HG02759 (cell line): ENCODE results near the gene RBM47.
"Not testable (repeated sequence)": the region's sequence is repeated elsewhere in the genome, so short reads cannot be mapped to it uniquely, and the experiment has no call there.

Experiments
- ATAC-seq: cut with Tn5 transposase; IDR thresholded peaks from one replicate; pipeline ENCODE4 v1.9.1; 2021; ENCODE audit warnings: mild to moderate bottlenecking, moderate library complexity; ENCODE audit not compliant: unreplicated experiment

RBM47 gene

DNA sequence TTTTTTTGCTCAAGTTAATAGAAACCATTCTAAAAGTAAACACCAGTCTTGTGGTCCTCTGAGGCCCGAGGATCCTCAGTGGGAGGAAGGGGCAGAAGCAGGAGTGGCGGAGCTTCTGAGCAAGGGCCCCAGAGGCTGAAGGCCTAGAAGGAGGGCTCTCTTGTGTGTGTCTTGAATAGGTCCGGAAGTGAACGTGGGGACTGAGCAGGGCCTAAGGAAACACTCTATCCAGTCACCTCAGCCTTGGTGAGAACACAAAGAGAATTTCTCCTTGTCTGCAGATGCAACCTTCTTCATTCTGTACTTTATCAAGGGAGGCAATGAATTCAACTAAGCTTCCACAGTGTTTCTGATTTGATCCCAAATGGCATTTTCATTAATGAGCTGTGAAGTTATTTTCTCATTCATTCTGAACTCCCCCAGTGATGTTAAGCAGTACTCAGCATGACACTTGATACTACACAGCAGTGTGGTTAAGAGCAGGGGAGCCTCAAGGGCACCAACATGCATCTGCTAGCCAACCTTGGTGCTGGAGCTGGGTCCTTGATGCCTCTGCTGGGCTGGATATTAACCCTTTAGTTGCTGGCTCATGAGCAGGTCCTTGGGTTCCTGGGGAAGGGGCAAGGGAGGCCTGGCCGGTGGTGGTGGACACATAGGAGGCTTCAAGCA is 64.7 kb downstream of the RBM47 start:
- peak; percentile 40 for ATAC-seq

DNA sequence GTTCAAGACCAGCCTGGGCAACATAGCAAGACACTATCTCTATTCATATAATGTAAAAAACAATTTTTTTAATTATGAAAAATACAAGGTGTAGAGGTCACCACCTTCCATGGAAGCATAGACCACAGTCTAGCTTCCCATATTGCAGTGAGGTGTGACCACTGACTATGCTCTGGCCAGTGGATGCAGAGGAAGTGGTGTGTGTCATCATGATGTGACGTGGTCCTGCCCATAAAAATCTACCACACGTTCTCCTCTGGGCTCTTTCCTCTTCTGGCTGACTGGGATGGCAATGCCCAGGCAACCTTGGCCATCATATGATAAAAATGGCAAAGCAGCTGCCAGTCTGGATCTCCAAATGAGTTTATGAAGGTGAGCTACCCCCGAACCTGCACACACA is 65.7 kb downstream of the RBM47 start:
- no peak for ATAC-seq

DNA sequence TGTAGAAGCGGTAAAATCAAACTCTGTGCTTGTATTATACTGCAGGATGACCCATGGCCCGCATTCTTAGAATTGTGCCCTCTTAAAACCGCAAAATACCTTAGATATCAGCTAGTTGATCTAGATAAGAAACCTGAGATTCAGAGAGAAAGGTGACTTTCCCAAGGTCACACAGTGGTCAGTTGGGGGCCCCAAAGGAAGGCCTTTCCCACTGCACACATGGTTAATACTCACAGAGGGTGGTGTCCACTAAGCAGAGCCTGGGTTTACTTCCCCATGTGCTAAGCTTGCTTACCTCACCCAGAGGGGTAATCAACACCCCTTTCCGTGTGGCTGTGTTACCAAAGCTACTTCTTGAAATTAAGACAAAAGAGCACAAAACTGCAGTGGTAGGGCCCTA is 66.3 kb downstream of the RBM47 start:
- no peak for ATAC-seq

DNA sequence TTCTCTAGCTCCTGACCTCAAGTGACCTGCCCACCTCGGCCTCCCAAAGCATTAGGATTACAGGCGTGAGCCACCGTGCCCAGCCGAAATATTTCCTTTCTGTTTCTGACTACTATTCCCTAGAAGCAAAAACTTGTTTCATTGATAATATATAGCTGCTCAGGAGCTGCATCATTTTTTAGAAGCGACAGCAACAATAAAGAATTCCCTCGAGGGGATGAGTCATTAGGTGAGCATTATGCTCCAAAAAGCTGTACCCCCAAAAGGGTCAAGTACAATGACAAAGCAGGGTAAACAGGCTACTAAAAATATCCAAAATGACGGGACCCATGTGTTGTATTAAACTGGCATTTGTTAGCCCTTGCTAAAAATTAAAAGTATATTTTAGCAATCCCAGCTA is 67.0 kb downstream of the RBM47 start:
- no peak for ATAC-seq

DNA sequence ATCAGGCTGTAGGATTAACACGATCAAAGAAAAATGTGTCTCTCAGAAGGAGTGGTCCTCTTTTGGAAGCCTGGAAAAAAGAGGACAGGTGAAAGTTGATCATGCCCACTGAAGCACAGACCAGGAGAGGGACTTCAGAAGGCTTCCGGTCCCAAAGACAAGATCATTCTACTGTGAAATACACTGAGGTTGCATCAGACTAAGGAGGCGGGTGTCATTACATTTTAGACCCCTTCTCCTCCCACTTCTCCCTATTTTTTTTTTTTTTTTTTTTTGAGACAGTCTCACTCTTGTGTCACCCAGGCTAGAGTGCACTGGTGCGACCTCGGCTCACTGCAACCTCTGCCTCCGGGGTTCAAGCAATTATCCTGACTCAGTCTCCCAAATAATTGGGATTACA is 67.5 kb downstream of the RBM47 start:
- no peak for ATAC-seq

- ATAC-seq, result not testable (repeated sequence)
These were observed 68.0 kb downstream of the RBM47 start for GRCh38 chr4:40561543-40562177.

DNA sequence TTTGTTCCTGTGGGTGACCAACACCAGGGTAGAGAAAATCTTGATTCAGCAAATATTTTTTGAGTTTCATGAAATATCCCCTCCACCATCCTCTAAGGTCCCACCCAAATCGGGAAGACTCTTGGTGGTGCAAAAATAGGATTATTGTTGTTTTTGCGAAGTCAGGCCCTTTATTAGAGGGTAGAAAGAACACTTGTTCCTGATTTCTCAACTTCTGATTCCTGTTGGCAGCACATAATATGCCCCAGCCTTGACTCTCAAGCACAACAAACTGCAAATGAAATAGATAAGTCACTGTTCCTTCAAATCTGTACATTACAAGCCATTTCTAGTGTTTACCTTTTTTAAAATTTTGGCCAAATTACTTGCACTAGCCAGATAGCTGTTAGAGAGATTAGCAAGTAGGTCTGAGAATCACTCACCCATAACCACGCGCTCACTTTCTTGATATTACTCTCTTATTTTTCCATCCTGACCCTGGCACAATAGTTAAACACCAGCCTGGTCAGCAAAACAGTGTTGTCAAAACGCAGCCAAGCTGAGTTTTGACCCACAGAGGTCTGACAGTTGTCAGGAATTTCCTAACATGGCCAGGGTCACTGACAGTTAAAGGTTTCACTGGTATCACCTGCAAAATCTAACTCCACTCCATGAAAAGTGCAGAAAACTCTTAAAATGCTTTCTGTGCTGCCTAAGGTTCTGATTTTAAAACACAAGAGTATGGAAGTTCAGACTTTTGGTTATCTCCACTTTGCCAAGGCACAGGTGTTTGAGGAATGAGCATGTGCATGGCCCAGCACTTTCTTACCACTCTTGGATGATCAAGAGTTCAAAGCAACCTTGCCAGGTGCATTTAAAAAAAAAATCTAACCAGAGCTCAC is 69.8 kb downstream of the RBM47 start:
- ATAC-seq, result peak; percentile 61

DNA sequence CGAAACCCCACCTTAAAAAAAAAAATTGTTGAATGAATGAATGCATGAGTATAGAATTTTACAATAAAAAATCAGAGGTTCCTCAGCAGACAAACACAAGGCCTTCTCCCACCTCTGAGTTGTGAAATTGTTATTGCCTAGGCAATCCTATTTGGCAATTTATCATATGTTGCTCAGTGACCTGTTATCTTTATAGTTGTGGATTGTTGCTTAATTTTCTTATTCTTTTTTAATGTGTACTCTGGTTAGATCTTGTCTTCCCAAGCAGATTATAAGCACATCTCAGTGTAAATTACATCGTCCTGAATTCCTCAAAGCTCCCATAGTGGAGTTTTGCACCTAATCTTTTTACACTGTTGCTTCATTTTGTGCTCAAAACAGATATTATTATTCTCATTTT is 71.9 kb downstream of the RBM47 start:
- ATAC-seq, result no peak

DNA sequence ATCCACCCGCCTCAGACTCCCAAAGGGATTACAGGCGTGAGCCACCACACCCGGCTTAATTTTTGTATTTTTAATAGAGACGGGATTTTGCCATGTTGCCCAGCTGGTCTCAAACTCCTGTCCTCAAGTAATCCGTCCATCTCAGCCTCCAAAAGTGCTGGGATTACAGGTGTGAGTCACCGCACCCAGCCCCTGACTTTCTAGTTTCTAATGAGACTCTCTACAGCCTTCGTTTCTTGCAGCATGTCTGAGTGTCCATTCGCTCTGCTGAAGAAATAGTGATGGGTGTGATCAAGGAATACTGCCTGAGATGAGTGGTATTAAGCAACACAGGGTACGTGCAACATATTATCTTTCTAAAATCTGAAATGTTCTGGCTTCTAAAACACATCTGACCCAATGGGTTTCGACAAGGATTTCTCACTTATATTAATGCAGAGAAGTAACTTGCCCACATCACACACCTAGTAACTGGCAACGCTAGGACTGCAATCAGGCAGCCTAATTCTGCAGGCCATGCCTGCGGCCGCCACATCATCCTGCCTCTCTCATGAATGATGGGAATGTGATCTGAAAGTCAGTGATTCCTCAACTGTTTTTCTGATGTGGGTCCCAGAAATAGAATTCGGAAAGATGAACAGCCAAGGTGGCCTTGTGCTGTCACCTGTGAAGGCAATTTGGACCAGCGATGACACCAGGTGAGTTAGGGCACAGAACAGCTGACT is 74.3 kb downstream of the RBM47 start:
- ATAC-seq, result no peak

- ATAC-seq, result not testable (repeated sequence)
These were observed 75.0 kb downstream of the RBM47 start for GRCh38 chr4:40554641-40555040.

GRCh38 chr4:40553995-40554394 is 75.7 kb downstream of the RBM47 start:
- no peak for ATAC-seq

GRCh38 chr4:40552536-40552935 is 77.1 kb downstream of the RBM47 start:
- no peak for ATAC-seq

- not testable (repeated sequence) for ATAC-seq
These were observed 78.0 kb downstream of the RBM47 start for GRCh38 chr4:40551568-40552136.

GRCh38 chr4:40550948-40551462 is 78.7 kb downstream of the RBM47 start:
- peak; percentile 73 for ATAC-seq

- ATAC-seq, result no peak
These were observed 79.5 kb downstream of the RBM47 start for GRCh38 chr4:40550196-40550595.

DNA sequence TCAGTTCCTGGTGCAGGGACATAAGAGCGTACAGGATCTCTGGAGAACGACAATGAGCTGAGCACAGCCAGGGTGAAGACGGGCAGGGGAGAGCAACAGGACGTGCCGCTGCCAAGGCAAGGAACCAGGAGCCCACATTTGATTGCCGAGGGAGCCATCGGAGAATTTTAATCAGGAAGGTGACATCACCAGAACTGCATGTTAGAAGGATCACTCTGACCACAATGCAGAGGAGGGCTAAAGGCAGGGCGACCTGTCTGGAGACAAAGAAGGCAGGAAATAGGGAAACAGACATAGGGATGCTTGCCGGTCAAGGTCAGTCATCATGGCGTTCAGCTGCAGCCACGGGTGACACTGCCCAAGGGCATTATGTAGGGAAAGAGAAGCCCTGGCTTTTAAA is 81.4 kb downstream of the RBM47 start:
- no peak for ATAC-seq

- ATAC-seq, result no peak
These were observed 81.9 kb downstream of the RBM47 start for GRCh38 chr4:40547789-40548132.

DNA sequence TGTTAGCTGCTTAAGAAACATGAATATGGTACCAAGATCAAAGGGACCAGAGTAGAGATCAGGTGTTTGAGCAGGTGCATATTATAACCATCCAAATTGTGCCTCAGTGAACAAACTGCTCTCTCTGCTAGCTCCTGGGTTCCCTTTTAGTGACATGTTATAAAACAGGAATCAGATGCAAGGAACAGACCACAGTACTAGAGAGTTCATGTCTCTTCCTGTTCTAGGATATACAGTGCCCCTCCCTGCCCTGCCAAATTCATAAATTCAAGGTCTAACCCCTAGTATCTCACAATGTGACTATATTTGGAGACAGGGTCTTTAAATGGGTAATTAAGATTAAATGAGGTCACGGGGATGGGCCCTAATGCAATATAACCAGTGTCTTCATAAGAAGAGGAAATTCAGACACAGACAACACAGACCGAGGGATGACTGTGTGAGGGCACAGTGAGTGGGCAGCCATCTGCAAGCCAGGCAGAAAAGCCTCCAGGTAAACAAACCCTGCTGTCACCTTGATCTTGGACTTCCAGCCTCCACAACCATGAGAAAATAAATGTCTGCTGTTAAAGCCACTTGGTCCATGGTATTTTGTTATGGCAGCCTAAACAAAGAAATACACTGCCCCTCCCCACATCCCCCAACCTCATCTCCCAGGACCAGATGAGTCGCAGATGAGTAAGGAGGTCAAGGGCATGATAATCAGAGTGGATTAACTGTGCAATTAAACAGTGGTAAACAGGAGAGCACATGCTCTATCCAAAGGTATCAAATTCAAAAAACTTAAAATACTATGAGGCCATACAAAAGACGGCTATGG is 82.5 kb downstream of the RBM47 start:
- no peak for ATAC-seq

DNA sequence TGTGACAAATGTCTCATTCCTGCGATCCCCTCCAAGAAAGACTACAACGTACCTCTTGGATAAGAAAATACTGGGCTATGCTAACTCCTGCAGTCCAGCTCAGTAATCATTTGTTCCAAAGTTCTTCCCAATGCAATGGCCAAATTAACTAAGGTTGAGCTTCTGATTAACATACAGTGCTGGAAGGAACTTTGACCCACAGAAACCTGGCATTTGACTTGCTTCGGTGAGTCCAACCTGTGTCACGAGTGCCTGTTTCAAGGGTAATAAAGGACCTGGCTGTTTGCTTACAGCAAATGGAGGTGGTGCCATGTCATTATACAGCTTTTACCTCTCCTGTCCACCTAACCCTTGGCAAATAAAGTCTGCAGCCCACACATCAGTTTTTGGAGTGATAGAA is 83.2 kb downstream of the RBM47 start:
- ATAC-seq, result no peak

GRCh38 chr4:40545487-40545886 is 84.2 kb downstream of the RBM47 start:
- not testable (repeated sequence) for ATAC-seq
